HepG2 (cell line): ENCODE data around the gene GDPD1.

Source experiments
- ARNTL ChIP-seq: sonication (generic); formaldehyde crosslinking; IDR thresholded peaks from 2 replicates; pipeline ENCODE4 v1.4.0; 2020; ENCODE audit warnings: mild to moderate bottlenecking, missing genetic modification reagents
- BCLAF1 ChIP-seq: fragments of 450-650 bp; IDR thresholded peaks from 2 replicates; pipeline ENCODE4 v1.6.1; 2017; ENCODE audit warnings: mild to moderate bottlenecking
- TF ChIP-seq, protein P1 (sequence below): sonication (generic); formaldehyde crosslinking; IDR thresholded peaks from 2 replicates; pipeline ENCODE4 v1.8.0; 2022; ENCODE audit warnings: missing genetic modification reagents, mild to moderate bottlenecking, moderate library complexity, borderline replicate concordance

DNA sequence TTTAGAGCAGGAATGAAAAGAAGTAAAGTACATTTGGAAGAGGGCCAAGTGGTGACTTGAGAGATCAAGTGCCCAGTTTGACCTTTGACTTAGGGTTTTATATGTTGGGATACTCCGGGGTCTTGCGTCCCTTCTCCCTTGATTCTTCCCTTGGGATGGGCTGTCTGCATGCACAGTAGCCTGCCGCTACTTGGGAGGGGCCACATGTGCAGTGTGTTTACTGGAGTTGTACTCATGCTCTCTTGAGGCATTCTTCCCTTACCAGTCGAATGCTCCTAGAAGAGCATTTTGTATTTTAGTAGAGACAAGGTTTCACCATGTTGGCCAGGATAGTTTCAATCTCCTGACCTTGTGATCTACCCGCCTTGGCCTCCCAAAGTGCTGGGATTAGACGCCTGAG, 23.8 kb downstream of the GDPD1 start:
- TF ChIP-seq BCLAF1 = no peak
- TF ChIP-seq, protein P1, sequence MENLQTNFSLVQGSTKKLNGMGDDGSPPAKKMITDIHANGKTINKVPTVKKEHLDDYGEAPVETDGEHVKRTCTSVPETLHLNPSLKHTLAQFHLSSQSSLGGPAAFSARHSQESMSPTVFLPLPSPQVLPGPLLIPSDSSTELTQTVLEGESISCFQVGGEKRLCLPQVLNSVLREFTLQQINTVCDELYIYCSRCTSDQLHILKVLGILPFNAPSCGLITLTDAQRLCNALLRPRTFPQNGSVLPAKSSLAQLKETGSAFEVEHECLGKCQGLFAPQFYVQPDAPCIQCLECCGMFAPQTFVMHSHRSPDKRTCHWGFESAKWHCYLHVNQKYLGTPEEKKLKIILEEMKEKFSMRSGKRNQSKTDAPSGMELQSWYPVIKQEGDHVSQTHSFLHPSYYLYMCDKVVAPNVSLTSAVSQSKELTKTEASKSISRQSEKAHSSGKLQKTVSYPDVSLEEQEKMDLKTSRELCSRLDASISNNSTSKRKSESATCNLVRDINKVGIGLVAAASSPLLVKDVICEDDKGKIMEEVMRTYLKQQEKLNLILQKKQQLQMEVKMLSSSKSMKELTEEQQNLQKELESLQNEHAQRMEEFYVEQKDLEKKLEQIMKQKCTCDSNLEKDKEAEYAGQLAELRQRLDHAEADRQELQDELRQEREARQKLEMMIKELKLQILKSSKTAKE (CRISPR knock-in tag) = no peak
- TF ChIP-seq ARNTL (CRISPR knock-in tag) = no peak
